ENCODE results near the gene ZBTB43. TPM values are rescaled to one million over a fixed set of nuclear protein-coding genes. Genes with fewer than 3 reads are reported as not detected.

ZBTB43 gene
- total RNA-seq, 4 donors from 2014 or later: 11.6 to 141 (median 16.2) TPM

GRCh38 chr9:126854734-126855133 is 49.9 kb downstream of the ZBTB43 start:
- Histone ChIP-seq H3K27me3 (no peaks in the 10 kb centered on the region), H3K27ac (no peak overlapping the region), H3K4me1 (peaks cover 0 to 2% (median 0%) of the 10 kb centered on the region in 4 donors), H3K36me3 (no peaks in the 10 kb centered on the region), H3K4me3 (no peak overlapping the region), H3K9me3 (no peaks in the 10 kb centered on the region)
- DNase-seq: no peak
- no peak for TF ChIP-seq CTCF (IDR thresholded peaks at IDR 0.05)
- no peak for TF ChIP-seq POLR2A (IDR thresholded peaks at IDR 0.05)

- Histone ChIP-seq H3K9me3 (no peaks in the 10 kb centered on the region), H3K4me3 (no peak overlapping the region), H3K27ac (no peak overlapping the region), H3K36me3 (no peaks in the 10 kb centered on the region), H3K4me1 (peaks cover 0 to 7% (median under 1%) of the 10 kb centered on the region in 4 donors), H3K27me3 (no peaks in the 10 kb centered on the region)
- TF ChIP-seq CTCF (IDR thresholded peaks at IDR 0.05) (no peak), POLR2A (IDR thresholded peaks at IDR 0.05) (no peak)
- no peak for DNase-seq
Measured at GRCh38 chr9:126856326-126856877, 51.6 kb downstream of the ZBTB43 start.

- no peak for DNase-seq
- Histone ChIP-seq H3K27ac (no peak overlapping the region), H3K4me3 (no peak overlapping the region), H3K27me3 (no peaks in the 10 kb centered on the region), H3K36me3 (no peaks in the 10 kb centered on the region), H3K4me1 (peaks cover 0 to 17% (median 6%) of the 10 kb centered on the region in 4 donors), H3K9me3 (no peaks in the 10 kb centered on the region)
- TF ChIP-seq POLR2A (IDR thresholded peaks at IDR 0.05) (no peak), CTCF (IDR thresholded peaks at IDR 0.05) (no peak)
Measured at GRCh38 chr9:126857261-126857960, 52.6 kb downstream of the ZBTB43 start.

- Histone ChIP-seq H3K4me3 (no peak overlapping the region), H3K36me3 (peaks cover 0 to 2% (median 0%) of the 10 kb centered on the region in 3 donors), H3K4me1 (peaks cover 0 to 26% (median 7%) of the 10 kb centered on the region in 4 donors), H3K27me3 (no peaks in the 10 kb centered on the region), H3K9me3 (no peaks in the 10 kb centered on the region), H3K27ac (no peak overlapping the region)
- DNase-seq: no peak
- TF ChIP-seq CTCF (IDR thresholded peaks at IDR 0.05) (no peak), POLR2A (IDR thresholded peaks at IDR 0.05) (no peak)
Measured at GRCh38 chr9:126859111-126859510, 54.3 kb downstream of the ZBTB43 start.

GRCh38 chr9:126860077-126860756 is 55.4 kb downstream of the ZBTB43 start, which contains the start of gene ZBTB34:
Gene ZBTB34, plus strand, starts transcription at chr9:126860639. Its CDS starts 18,761 bp downstream, at chr9:126879400.
- Histone ChIP-seq H3K4me3 (peak within 1 kb of the TSS; percentile 79 to 99 (median 88)), H3K4me1 (peaks cover 0 to 26% (median 7%) of the 10 kb centered on the region in 4 donors), H3K36me3 (peaks cover 0 to 12% (median 0%) of the 10 kb centered on the region in 3 donors), H3K27me3 (no peaks in the 10 kb centered on the region), H3K9me3 (no peaks in the 10 kb centered on the region), H3K27ac (peak within 1 kb of the TSS; percentile 91 to 96 (median 95))
- DNase-seq: peak; percentile 72 to 85 (median 81)
- no peak for TF ChIP-seq POLR2A (IDR thresholded peaks at IDR 0.05)
- peak; percentile 97 to 100 (median 98) for TF ChIP-seq CTCF (IDR thresholded peaks at IDR 0.05)

All from Peyer's patch (tissue), 4 donors.